Measurements from ENCODE around the gene DNAJC5.

DNAJC5 gene

GRCh38 chr20:63856098-63856511 is 38.8 kb upstream of the DNAJC5 start:
- ChIA-PET POLR2A (no interaction called here), CTCF (interaction anchor here (0.6 to 1.1 kb wide), 2 partner anchors 42 to 318 kb away, joined by 3 to 4 read pairs; no protein-coding TSS in a partner anchor)
- no peaks in the 10 kb centered on the region for H3K27me3 ChIP-seq (replicated peaks in 2 of 5; ENCODE audit: control insufficient read depth in 4 of 5, insufficient read depth in 5 of 5, low read length in 4 of 5)

DNA sequence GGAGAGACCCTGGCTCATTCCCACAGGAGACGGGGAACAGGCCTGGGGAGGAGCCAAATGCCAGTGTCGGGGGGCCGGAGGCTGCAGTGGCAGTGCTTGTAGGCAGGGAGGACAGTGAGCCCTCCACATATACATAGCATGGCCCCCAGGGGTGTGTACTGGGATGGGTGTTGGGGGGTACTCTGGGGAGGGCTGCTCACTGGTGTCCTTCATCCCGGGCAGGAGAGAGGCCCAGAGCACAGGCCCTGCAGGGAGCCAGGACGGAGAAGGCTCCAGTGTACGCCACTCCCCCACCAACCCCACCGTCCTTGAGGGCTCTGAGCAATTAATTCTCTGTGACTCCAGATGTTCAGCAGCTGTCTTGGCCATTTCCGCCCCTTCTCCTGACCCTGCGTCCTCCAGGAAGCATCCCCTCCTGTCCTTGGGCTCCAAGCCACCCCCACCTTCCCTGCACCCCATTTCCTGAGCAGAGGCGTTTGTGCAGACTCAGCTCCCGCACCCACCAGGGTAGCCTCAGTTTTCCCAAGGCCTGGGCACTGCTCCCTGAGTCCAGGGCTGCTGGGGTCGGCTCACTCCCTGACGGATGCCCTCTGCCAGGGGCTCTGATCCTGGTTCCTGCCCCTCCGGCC is 37.0 kb upstream of the DNAJC5 start:
- H3K4me3 ChIP-seq (ENCODE audit: control insufficient read depth in 1 of 7, extremely low read depth in 1 of 7, insufficient read depth in 4 of 7, low read depth in 2 of 7, low read length in 6 of 7) = peak overlapping the region in 6 of 7 experiments; percentile 11 to 70 (median 46)

More at GRCh38 chr20:63856098-63856511, 38.8 kb upstream of the DNAJC5 start:
- H3K4me1 ChIP-seq (ENCODE audit: control extremely low read depth in 1 of 4, control insufficient read depth in 4 of 4, insufficient read depth in 4 of 4, low read length in 3 of 4) = peaks cover 0 to 83% (median 75%) of the 10 kb centered on the region in 4 experiments
- H3K4me3 ChIP-seq (ENCODE audit: control insufficient read depth in 1 of 7, extremely low read depth in 1 of 7, insufficient read depth in 4 of 7, low read depth in 2 of 7, low read length in 6 of 7) = no peak overlapping the region
- peaks cover 0 to under 1% (median 0%) of the 10 kb centered on the region in 4 experiments for H3K36me3 ChIP-seq (ENCODE audit: control insufficient read depth in 4 of 4, insufficient read depth in 4 of 4, low read length in 3 of 4)
- WGBS (ENCODE audit: insufficient coverage) = 95% methylated on average over 20 of the region's 22 CpGs
- no peak overlapping the region for H3K27ac ChIP-seq (ENCODE audit: insufficient read depth in 1 of 2, low read depth in 1 of 2, low read length in 2 of 2, poor library complexity in 1 of 2, severe bottlenecking in 2 of 2)
- H3K9me3 ChIP-seq (ENCODE audit: control extremely low read depth in 1 of 5, control insufficient read depth in 4 of 5, insufficient read depth in 2 of 5, low read depth in 1 of 5, low read length in 4 of 5) = no peaks in the 10 kb centered on the region
- no peak for DNase-seq

GRCh38 chr20:63858393-63859165 is 36.3 kb upstream of the DNAJC5 start:
- Histone ChIP-seq H3K4me1 (ENCODE audit: control extremely low read depth in 1 of 4, control insufficient read depth in 4 of 4, insufficient read depth in 4 of 4, low read length in 3 of 4) (peaks cover 0 to 98% (median 78%) of the 10 kb centered on the region in 4 experiments), H3K27me3 (replicated peaks in 2 of 5; ENCODE audit: control insufficient read depth in 4 of 5, insufficient read depth in 5 of 5, low read length in 4 of 5) (no peaks in the 10 kb centered on the region), H3K36me3 (ENCODE audit: control insufficient read depth in 4 of 4, insufficient read depth in 4 of 4, low read length in 3 of 4) (peaks cover 0 to 20% (median 11%) of the 10 kb centered on the region in 4 experiments), H3K27ac (ENCODE audit: insufficient read depth in 1 of 2, low read depth in 1 of 2, low read length in 2 of 2, poor library complexity in 1 of 2, severe bottlenecking in 2 of 2) (peak overlapping the region; percentile 15 to 64), H3K4me3 (ENCODE audit: control insufficient read depth in 1 of 7, extremely low read depth in 1 of 7, insufficient read depth in 4 of 7, low read depth in 2 of 7, low read length in 6 of 7) (peak overlapping the region in 6 of 7 experiments; percentile 32 to 70 (median 49)), H3K9me3 (ENCODE audit: control extremely low read depth in 1 of 5, control insufficient read depth in 4 of 5, insufficient read depth in 2 of 5, low read depth in 1 of 5, low read length in 4 of 5) (no peaks in the 10 kb centered on the region)
- WGBS (ENCODE audit: insufficient coverage) = 0% methylated on average over 8 of the region's 12 CpGs
- ChIA-PET CTCF (interaction anchor here (0.9 to 1.8 kb wide), 9 partner anchors 11 to 74 kb away, joined by 3 to 5 read pairs (median 3); no protein-coding TSS in a partner anchor), POLR2A (interaction anchor here (1.0 to 2.4 kb wide), 4 partner anchors 11 to 55 kb away, joined by 3 to 8 read pairs (median 4); no protein-coding TSS in a partner anchor)
- DNase-seq = peak in 2 of 3 donors; percentile 51 to 63

More for the DNA sequence above, 37.0 kb upstream of the DNAJC5 start:
- POLR2A ChIA-PET = interaction anchor here (1.0 to 2.4 kb wide), 2 partner anchors 10 to 27 kb away, joined by 4 to 8 read pairs; no protein-coding TSS in a partner anchor
- H3K4me1 ChIP-seq (ENCODE audit: control extremely low read depth in 1 of 4, control insufficient read depth in 4 of 4, insufficient read depth in 4 of 4, low read length in 3 of 4) = peaks cover 0 to 94% (median 76%) of the 10 kb centered on the region in 4 experiments
- CTCF ChIA-PET = interaction anchor here (0.9 to 1.8 kb wide), 7 partner anchors 12 to 73 kb away, joined by 3 to 5 read pairs (median 3); no protein-coding TSS in a partner anchor
- peaks cover 0 to 17% (median 11%) of the 10 kb centered on the region in 4 experiments for H3K36me3 ChIP-seq (ENCODE audit: control insufficient read depth in 4 of 4, insufficient read depth in 4 of 4, low read length in 3 of 4)
- no peaks in the 10 kb centered on the region for H3K27me3 ChIP-seq (replicated peaks in 2 of 5; ENCODE audit: control insufficient read depth in 4 of 5, insufficient read depth in 5 of 5, low read length in 4 of 5)
- no peak overlapping the region for H3K27ac ChIP-seq (ENCODE audit: insufficient read depth in 1 of 2, low read depth in 1 of 2, low read length in 2 of 2, poor library complexity in 1 of 2, severe bottlenecking in 2 of 2)
- H3K9me3 ChIP-seq (ENCODE audit: control extremely low read depth in 1 of 5, control insufficient read depth in 4 of 5, insufficient read depth in 2 of 5, low read depth in 1 of 5, low read length in 4 of 5) = no peaks in the 10 kb centered on the region
- WGBS (ENCODE audit: insufficient coverage) = 18% methylated on average over 11 of the region's 14 CpGs
- DNase-seq = no peak

- ChIA-PET CTCF (interaction anchor here (0.9 to 1.8 kb wide), 9 partner anchors 12 to 74 kb away, joined by 3 to 5 read pairs (median 3); no protein-coding TSS in a partner anchor), POLR2A (interaction anchor here (1.0 to 2.4 kb wide), 4 partner anchors 12 to 56 kb away, joined by 3 to 8 read pairs (median 4); no protein-coding TSS in a partner anchor)
- peaks cover 0 to 20% (median 11%) of the 10 kb centered on the region in 4 experiments for H3K36me3 ChIP-seq (ENCODE audit: control insufficient read depth in 4 of 4, insufficient read depth in 4 of 4, low read length in 3 of 4)
- WGBS (ENCODE audit: insufficient coverage) = 50% methylated on average over 7 of the region's 7 CpGs
- DNase-seq = no peak
- peaks cover 0 to 97% (median 77%) of the 10 kb centered on the region in 4 experiments for H3K4me1 ChIP-seq (ENCODE audit: control extremely low read depth in 1 of 4, control insufficient read depth in 4 of 4, insufficient read depth in 4 of 4, low read length in 3 of 4)
- H3K27me3 ChIP-seq (replicated peaks in 2 of 5; ENCODE audit: control insufficient read depth in 4 of 5, insufficient read depth in 5 of 5, low read length in 4 of 5) = no peaks in the 10 kb centered on the region
- H3K4me3 ChIP-seq (ENCODE audit: control insufficient read depth in 1 of 7, extremely low read depth in 1 of 7, insufficient read depth in 4 of 7, low read depth in 2 of 7, low read length in 6 of 7) = peak overlapping the region in 4 of 7 experiments; percentile 36 to 70 (median 60)
- H3K9me3 ChIP-seq (ENCODE audit: control extremely low read depth in 1 of 5, control insufficient read depth in 4 of 5, insufficient read depth in 2 of 5, low read depth in 1 of 5, low read length in 4 of 5) = no peaks in the 10 kb centered on the region
- H3K27ac ChIP-seq (ENCODE audit: insufficient read depth in 1 of 2, low read depth in 1 of 2, low read length in 2 of 2, poor library complexity in 1 of 2, severe bottlenecking in 2 of 2) = peak overlapping the region; percentile 15 to 64
Observed at GRCh38 chr20:63859166-63859699, 35.7 kb upstream of the DNAJC5 start.

GRCh38 chr20:63860325-63861051 is 34.4 kb upstream of the DNAJC5 start:
- WGBS (ENCODE audit: insufficient coverage) = 38% methylated on average over 14 of the region's 17 CpGs
- peak overlapping the region in 2 of 7 experiments; percentile 4 to 38 for H3K4me3 ChIP-seq (ENCODE audit: control insufficient read depth in 1 of 7, extremely low read depth in 1 of 7, insufficient read depth in 4 of 7, low read depth in 2 of 7, low read length in 6 of 7)
- peak overlapping the region in 1 of 2 experiments; percentile 49 for H3K27ac ChIP-seq (ENCODE audit: insufficient read depth in 1 of 2, low read depth in 1 of 2, low read length in 2 of 2, poor library complexity in 1 of 2, severe bottlenecking in 2 of 2)
- peaks cover 0 to 91% (median 67%) of the 10 kb centered on the region in 4 experiments for H3K4me1 ChIP-seq (ENCODE audit: control extremely low read depth in 1 of 4, control insufficient read depth in 4 of 4, insufficient read depth in 4 of 4, low read length in 3 of 4)
- no peaks in the 10 kb centered on the region for H3K9me3 ChIP-seq (ENCODE audit: control extremely low read depth in 1 of 5, control insufficient read depth in 4 of 5, insufficient read depth in 2 of 5, low read depth in 1 of 5, low read length in 4 of 5)
- peaks cover 0 to 20% (median 11%) of the 10 kb centered on the region in 4 experiments for H3K36me3 ChIP-seq (ENCODE audit: control insufficient read depth in 4 of 4, insufficient read depth in 4 of 4, low read length in 3 of 4)
- no peaks in the 10 kb centered on the region for H3K27me3 ChIP-seq (replicated peaks in 2 of 5; ENCODE audit: control insufficient read depth in 4 of 5, insufficient read depth in 5 of 5, low read length in 4 of 5)
- POLR2A ChIA-PET = interaction anchor here (2.4 kb wide), 1 partner anchor 13 kb away, joined by 8 read pairs; no protein-coding TSS in a partner anchor
- CTCF ChIA-PET = interaction anchor here (1.8 kb wide), 1 partner anchor 38 kb away, joined by 5 read pairs; no protein-coding TSS in a partner anchor
- peak in 1 of 3 donors; percentile 45 for DNase-seq

DNA sequence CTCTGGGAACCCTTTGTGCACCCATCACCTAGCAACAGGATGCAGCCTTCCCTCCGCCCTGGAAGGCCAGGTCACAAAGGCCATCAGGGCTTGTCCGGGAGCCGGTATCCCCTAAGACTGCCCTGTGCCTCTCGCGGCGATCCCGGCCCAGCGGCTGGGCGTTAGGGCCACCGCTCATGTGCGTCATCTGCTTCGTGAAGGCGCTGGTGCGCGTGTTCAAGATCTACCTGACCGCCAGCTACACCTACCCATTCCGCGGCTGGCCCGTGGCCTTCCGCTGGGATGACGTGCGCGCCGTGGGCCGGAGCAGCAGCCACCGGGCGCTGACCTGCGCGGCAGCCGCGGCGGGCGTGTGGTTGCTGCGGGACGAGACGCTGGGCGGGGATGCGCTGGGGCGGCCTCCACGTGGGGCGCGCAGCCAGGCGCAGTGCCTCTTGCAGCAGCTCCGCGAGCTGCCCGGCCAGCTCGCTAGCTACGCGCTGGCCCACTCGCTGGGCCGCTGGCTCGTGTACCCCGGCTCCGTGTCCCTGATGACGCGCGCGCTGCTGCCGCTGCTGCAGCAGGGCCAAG is 33.5 kb upstream of the DNAJC5 start, which contains the start of gene ABHD16B:
Gene ABHD16B (plus strand): TSS at position 134 of the 570 bp plus-strand sequence. CDS start 43 bp downstream, at position 177.
- H3K27me3 ChIP-seq (replicated peaks in 2 of 5; ENCODE audit: control insufficient read depth in 4 of 5, insufficient read depth in 5 of 5, low read length in 4 of 5) = no peaks in the 10 kb centered on the region
- H3K27ac ChIP-seq (ENCODE audit: insufficient read depth in 1 of 2, low read depth in 1 of 2, low read length in 2 of 2, poor library complexity in 1 of 2, severe bottlenecking in 2 of 2) = peak within 1 kb of the TSS in 1 of 2 experiments; percentile 49
- H3K4me3 ChIP-seq (ENCODE audit: control insufficient read depth in 1 of 7, extremely low read depth in 1 of 7, insufficient read depth in 4 of 7, low read depth in 2 of 7, low read length in 6 of 7) = peak within 1 kb of the TSS in 2 of 7 experiments; percentile 36 to 38
- no peak for DNase-seq
- H3K36me3 ChIP-seq (ENCODE audit: control insufficient read depth in 4 of 4, insufficient read depth in 4 of 4, low read length in 3 of 4) = peaks cover 0 to 20% (median 11%) of the 10 kb centered on the region in 4 experiments
- ChIA-PET CTCF (interaction anchor here (1.8 to 2.7 kb wide), 2 partner anchors 39 to 86 kb away, joined by 5 to 10 read pairs; no protein-coding TSS in a partner anchor), POLR2A (no interaction called here)
- no peaks in the 10 kb centered on the region for H3K9me3 ChIP-seq (ENCODE audit: control extremely low read depth in 1 of 5, control insufficient read depth in 4 of 5, insufficient read depth in 2 of 5, low read depth in 1 of 5, low read length in 4 of 5)
- peaks cover 0 to 91% (median 70%) of the 10 kb centered on the region in 4 experiments for H3K4me1 ChIP-seq (ENCODE audit: control extremely low read depth in 1 of 4, control insufficient read depth in 4 of 4, insufficient read depth in 4 of 4, low read length in 3 of 4)
- 96% methylated on average over 53 of the region's 59 CpGs for WGBS (ENCODE audit: insufficient coverage)

Measured in common myeloid progenitor, CD34-positive (primary cell).